ENCODE data around the gene GID8. TPM values are rescaled to one million over a fixed set of nuclear protein-coding genes. Genes with fewer than 3 reads are reported as not detected.
A peak's percentile ranks its signal among the peaks of the same experiment; 100 is the strongest.

Gene GID8
- total and polyA plus RNA-seq, 2 of the 13 experiments (the other 11 are each of a cell fraction or from before 2014, with no cell fraction given): 39.6 to 59.8 TPM

- TF ChIP-seq ZHX2 (IDR thresholded peaks at IDR 0.05; ENCODE audit: low read depth): 0 out of 2 replicates have a peak, but pooled peaks have one; percentile 31
- TF ChIP-seq ZHX2 (CRISPR knock-in tag; IDR thresholded peaks at IDR 0.05; ENCODE audit: borderline replicate concordance): no peak
- peak; percentile 25; the same call in 1 of the 2 replicates for TF ChIP-seq RNF2 (conservative IDR thresholded peaks at IDR 0.05; ENCODE audit: low read depth)
- peak; percentile 46 for TF ChIP-seq BCL6 (CRISPR knock-in tag; IDR thresholded peaks at IDR 0.05)
- peak; percentile 88 for TF ChIP-seq PTBP1 (IDR thresholded peaks at IDR 0.05; ENCODE audit: low read depth, low read length, poor library complexity, severe bottlenecking)
- TF ChIP-seq ZNF776 (CRISPR knock-in tag; IDR thresholded peaks at IDR 0.05): no peak
- TF ChIP-seq GABPB1 (CRISPR knock-in tag; IDR thresholded peaks at IDR 0.05): peak; percentile 70
- peak; percentile 84; the same call in 1 of the 2 replicates for TF ChIP-seq ZNF350 (CRISPR knock-in tag; IDR thresholded peaks at IDR 0.05; ENCODE audit: borderline replicate concordance, low read depth)
- TF ChIP-seq ZBTB38 (CRISPR knock-in tag; IDR thresholded peaks at IDR 0.05): peak; percentile 92
- TF ChIP-seq AGO1 (IDR thresholded peaks at IDR 0.05; ENCODE audit: low read depth, low read length, poor library complexity, severe bottlenecking): peak; percentile 58
- TF ChIP-seq NR3C1 (CRISPR knock-in tag; IDR thresholded peaks at IDR 0.05): no peak
- peak; percentile 91 for TF ChIP-seq ZNF777 (CRISPR knock-in tag; IDR thresholded peaks at IDR 0.05)
- TF ChIP-seq HDAC2 (CRISPR knock-in tag; IDR thresholded peaks at IDR 0.05): peak; percentile 84
- TF ChIP-seq MXI1 (IDR thresholded peaks at IDR 0.05; ENCODE audit: borderline replicate concordance, low read depth, low read length): peak; percentile 71; the same call in 2 of the 3 replicates
- TF ChIP-seq HBP1 (CRISPR knock-in tag; IDR thresholded peaks at IDR 0.05; ENCODE audit: low read depth): peak; percentile 60; the same call in 1 of the 2 replicates
- peak; percentile 43; the same call in 1 of the 2 replicates for TF ChIP-seq ZNF280D (CRISPR knock-in tag; IDR thresholded peaks at IDR 0.05)
- peak; percentile 13 for TF ChIP-seq IKZF4 (CRISPR knock-in tag; IDR thresholded peaks at IDR 0.05; ENCODE audit: borderline replicate concordance, low read depth, not compliant biosample characterization)
Observed at GRCh38 chr20:62971950-62972844, 34.2 kb downstream of the GID8 start (continued).
